ENCODE measurements around the gene STAB2. TPM values are rescaled to one million over a fixed set of nuclear protein-coding genes. Genes with fewer than 3 reads are reported as not detected.

STAB2 gene
- total and polyA plus RNA-seq, 3 donors from 2014 or later: 1.7 to 15.8 (median 2.7) TPM

- peaks cover 19% of the 10 kb centered on the region for H3K4me1 ChIP-seq
- no peak overlapping the region for H3K4me3 ChIP-seq
- DNase-seq: no peak
- TF ChIP-seq POLR2A (IDR thresholded peaks at IDR 0.05): no peak
- no peak for TF ChIP-seq CTCF (IDR thresholded peaks at IDR 0.05)
- no peak overlapping the region for H3K27ac ChIP-seq
- no peaks in the 10 kb centered on the region for H3K36me3 ChIP-seq (ENCODE audit: low read depth, missing control alignments)
- no peaks in the 10 kb centered on the region for H3K9me3 ChIP-seq
- no peaks in the 10 kb centered on the region for H3K27me3 ChIP-seq
- intact Hi-C loops (cut with DNase I; ENCODE audit: low total_unique reads): no loop called here
- 94 to 95% methylated on average over 1 of the region's 1 CpG for WGBS, 2 donors
Observed at GRCh38 chr12:103803847-103804246, 216.8 kb downstream of the STAB2 start.

- intact Hi-C loops (cut with DNase I; ENCODE audit: low total_unique reads): no loop called here
- WGBS, 2 donors: 94 to 96% methylated on average over 5 of the region's 5 CpGs
- no peaks in the 10 kb centered on the region for H3K27me3 ChIP-seq
- no peak overlapping the region for H3K4me3 ChIP-seq
- no peak overlapping the region for H3K27ac ChIP-seq
- H3K4me1 ChIP-seq: peaks cover 12% of the 10 kb centered on the region
- no peak for TF ChIP-seq CTCF (IDR thresholded peaks at IDR 0.05)
- TF ChIP-seq POLR2A (IDR thresholded peaks at IDR 0.05): no peak
- H3K36me3 ChIP-seq (ENCODE audit: low read depth, missing control alignments): no peaks in the 10 kb centered on the region
- no peak for DNase-seq
- no peaks in the 10 kb centered on the region for H3K9me3 ChIP-seq
Observed at GRCh38 chr12:103805655-103806360, 218.7 kb downstream of the STAB2 start.

GRCh38 chr12:103806803-103807202 is 219.7 kb downstream of the STAB2 start:
- Histone ChIP-seq H3K36me3 (ENCODE audit: low read depth, missing control alignments) (no peaks in the 10 kb centered on the region), H3K4me3 (no peak overlapping the region), H3K9me3 (no peaks in the 10 kb centered on the region), H3K27me3 (no peaks in the 10 kb centered on the region), H3K4me1 (peaks cover 9% of the 10 kb centered on the region), H3K27ac (no peak overlapping the region)
- no peak for TF ChIP-seq CTCF (IDR thresholded peaks at IDR 0.05)
- no peak for TF ChIP-seq POLR2A (IDR thresholded peaks at IDR 0.05)
- intact Hi-C loops (cut with DNase I; ENCODE audit: low total_unique reads): no loop called here
- WGBS, 2 donors: 59 to 81% methylated on average over 4 of the region's 4 CpGs
- no peak for DNase-seq

- H3K4me3 ChIP-seq: no peak overlapping the region
- no peak for DNase-seq
- H3K9me3 ChIP-seq: no peaks in the 10 kb centered on the region
- no peaks in the 10 kb centered on the region for H3K27me3 ChIP-seq
- WGBS, 2 donors: 70 to 71% methylated on average over 9 of the region's 9 CpGs
- H3K4me1 ChIP-seq: peaks cover 9% of the 10 kb centered on the region
- intact Hi-C loops (cut with DNase I; ENCODE audit: low total_unique reads): no loop called here
- H3K36me3 ChIP-seq (ENCODE audit: low read depth, missing control alignments): no peaks in the 10 kb centered on the region
- H3K27ac ChIP-seq: no peak overlapping the region
- TF ChIP-seq CTCF (IDR thresholded peaks at IDR 0.05) (no peak), POLR2A (IDR thresholded peaks at IDR 0.05) (no peak)
Observed at GRCh38 chr12:103807561-103808238, 220.6 kb downstream of the STAB2 start.
